Measurements from ENCODE around the gene NCKAP5L.
"Not testable (repeated sequence)": the region's sequence is repeated elsewhere in the genome, so short reads cannot be mapped to it uniquely, and the experiment has no call there.

Gene NCKAP5L

DNA sequence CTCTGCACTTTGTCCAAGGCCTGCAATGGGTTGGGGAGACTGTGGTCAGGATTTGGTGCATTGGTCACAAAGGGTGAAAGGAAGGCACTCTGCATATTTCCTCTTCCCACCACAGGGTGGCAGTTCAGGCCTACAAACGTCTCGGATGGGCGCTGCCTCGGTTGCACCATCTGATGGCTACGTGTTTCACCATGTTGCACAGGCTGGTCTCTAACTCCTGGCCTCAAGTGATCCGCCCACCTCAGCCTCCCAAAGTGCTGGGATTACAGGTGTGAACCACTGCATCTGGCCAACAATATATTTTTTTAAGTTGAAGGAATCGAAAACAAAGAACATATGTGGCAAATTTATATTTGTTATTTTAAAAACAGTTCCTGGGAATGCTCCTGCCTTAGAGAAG lies 51.8 kb downstream of the NCKAP5L start:
- DNase-seq = peak; percentile 30

DNA sequence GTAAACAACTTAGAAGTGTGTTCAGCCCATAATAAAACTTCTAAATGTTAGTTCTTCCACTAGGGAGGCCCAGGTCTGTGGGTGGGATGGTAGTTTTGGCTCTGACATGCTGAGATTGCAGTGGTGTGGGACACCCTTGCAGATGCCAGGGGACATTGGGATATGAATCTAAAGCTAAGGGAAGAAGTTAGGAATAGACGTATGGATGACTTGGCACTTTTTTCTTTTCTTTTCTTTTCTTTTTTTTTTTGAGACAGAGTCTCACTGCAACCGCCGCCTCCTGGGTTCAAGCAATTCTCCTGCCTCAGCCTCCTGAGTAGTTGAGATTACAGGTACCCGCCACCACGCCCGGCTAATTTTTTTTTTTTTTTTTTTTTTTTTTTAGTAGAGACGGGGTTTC lies 55.1 kb downstream of the NCKAP5L start:
- DNase-seq = not testable (repeated sequence)

DNA sequence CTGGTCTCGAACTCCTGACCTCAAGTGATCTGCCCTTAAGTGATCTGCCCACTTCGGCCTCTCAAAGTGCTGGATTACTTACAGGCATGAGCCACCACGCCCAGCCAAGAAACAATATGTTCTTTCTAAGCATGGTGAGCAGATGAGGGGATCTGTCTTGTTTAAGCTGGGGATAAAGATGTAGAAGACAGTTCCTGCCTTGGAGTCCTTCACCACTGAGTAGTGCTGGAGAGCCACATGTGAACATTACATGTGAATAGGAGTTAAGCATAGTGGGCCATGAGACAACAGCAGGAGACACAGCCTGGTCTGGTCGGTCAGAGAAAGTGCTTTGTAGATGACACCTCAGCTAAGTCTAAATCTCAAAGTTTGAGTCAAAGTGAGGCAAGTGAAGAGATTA lies 60.9 kb downstream of the NCKAP5L start:
- no peak for DNase-seq

DNA sequence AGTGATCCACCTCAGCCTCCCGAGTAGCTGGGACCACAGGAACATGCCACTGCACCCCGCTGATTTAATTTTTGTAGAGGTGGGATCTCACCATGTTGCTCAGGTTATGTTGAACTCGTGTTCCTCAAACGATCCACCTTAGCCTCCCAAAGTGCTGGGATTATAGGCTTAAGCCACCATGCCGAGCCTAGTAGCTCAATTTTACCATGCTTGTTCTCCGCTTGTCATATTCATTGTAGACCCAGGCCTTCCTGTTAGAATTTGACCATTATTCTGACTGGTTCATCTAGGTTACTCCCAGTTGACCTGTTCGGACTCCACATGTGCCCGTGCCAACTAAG lies 62.1 kb downstream of the NCKAP5L start:
- DNase-seq = no peak

DNA sequence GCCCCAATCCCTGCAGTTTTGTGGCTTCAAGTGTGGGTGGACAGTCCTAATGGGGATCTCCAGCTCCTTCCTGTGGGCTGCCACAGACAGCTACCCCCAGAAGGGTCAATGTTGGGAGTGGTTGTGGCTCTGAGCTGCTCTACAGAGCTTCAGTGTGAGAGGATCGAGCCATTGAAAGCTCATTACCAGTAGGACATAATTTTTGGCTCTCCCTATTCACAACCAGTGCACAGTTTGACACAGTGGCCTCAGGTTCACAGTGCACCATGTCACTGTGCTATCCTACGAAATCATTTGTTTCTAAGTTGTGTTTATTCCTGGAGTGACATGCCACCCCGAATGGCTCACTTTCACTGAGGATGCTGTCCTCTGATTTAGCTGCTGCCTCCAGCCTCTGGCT lies 64.1 kb downstream of the NCKAP5L start:
- DNase-seq = no peak

DNA sequence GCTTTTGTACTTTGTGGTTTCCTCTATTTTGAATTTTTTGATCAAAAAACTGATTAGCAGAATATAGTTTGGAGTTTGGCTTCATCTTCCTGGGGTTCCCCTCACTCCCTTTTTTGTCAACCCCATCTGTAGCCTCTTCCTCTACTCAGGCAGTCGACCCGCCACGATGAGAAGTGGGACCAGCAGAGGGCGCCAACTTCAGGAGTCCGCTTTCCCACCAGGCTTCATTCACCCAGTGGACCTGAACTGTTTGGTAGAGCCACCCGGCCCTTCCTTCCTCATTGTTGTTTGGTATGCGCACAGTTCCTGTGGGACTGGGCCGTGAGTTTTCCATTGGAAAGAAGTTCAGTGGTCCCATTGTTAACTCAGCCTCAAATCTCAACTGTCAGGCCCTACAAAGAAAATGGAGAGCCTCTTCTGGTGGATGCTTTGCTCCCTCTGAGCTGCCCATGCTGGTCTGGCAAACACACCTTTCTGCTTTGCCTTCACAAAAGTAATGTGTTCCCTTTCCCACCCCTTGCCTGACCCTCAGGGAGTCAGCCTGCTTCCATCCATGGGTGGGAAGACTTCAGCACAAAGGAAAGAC lies 65.1 kb downstream of the NCKAP5L start:
- DNase-seq = no peak

DNA sequence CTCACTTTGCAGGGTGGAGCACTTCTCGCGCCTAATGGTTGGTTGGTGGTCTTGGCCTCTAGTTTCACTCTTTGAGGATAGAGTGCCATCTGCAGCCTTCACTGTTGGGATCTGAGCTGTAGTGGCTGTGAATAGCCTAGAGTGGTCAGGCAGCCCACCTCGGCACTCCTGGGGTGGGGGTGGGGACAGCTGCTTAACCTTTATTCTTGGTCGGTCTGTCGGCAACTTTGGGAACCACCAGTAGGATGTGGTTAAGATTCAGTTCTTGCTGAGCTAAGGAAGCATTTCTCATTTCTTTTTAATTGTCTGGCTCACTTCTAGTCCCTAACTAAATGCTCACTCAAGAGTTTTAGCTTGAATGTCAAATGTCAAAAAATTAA lies 65.8 kb downstream of the NCKAP5L start:
- DNase-seq = no peak

DNA sequence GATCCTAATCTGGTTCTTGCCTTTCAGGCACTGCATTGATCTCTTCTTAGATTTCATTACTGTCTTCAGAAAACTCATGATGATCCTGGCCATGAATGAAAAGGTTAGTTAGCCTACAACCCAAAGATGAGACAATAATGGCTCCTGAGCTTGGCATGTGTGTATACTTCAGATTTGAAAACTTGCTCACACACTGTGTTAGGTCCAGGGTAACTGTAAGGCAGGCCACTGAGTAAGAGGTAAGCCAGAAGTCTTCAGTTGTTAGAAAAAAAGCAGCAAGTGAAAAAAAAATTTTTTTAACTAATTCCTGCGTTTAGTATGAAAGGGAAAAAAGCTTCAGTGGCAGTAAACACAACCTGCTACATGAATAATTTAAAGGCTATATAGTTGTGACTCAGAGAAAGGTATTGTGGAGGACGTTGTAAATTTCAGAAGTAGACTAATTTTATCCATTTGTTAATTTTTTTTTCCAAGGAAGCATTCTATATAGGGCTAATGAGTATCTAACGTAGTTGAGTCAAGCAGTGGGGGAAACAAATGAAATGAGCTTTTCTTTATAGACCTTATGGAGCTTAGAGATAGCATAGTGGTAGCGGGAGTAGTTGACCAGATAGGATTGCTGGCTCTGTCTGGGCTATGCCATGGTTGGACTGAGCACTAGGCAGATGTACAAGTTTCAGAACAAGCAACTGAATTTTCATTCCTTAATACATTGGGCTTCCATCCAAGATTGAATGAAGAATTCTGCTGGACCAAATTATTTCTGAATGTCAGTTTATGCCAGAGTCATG lies 66.3 kb downstream of the NCKAP5L start:
- DNase-seq = no peak

DNA sequence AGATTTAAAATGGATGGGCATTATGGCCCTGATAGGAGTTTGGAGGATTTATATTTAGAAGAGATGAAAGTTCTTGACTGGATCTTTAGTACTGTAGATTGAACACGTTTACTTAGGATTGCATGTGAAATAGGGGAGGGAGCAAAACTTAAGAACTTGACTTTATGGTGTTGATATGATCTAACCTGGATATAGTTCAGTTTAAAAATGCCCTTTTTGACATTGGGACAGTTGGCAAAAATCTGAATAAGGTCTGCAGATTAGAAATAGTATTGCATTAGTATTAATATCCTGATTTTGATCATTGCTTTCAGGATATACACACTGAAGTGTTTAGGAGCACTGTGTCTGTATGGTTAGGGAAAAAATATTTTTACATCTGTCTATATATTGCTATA lies 77.2 kb downstream of the NCKAP5L start:
- no peak for DNase-seq

DNA sequence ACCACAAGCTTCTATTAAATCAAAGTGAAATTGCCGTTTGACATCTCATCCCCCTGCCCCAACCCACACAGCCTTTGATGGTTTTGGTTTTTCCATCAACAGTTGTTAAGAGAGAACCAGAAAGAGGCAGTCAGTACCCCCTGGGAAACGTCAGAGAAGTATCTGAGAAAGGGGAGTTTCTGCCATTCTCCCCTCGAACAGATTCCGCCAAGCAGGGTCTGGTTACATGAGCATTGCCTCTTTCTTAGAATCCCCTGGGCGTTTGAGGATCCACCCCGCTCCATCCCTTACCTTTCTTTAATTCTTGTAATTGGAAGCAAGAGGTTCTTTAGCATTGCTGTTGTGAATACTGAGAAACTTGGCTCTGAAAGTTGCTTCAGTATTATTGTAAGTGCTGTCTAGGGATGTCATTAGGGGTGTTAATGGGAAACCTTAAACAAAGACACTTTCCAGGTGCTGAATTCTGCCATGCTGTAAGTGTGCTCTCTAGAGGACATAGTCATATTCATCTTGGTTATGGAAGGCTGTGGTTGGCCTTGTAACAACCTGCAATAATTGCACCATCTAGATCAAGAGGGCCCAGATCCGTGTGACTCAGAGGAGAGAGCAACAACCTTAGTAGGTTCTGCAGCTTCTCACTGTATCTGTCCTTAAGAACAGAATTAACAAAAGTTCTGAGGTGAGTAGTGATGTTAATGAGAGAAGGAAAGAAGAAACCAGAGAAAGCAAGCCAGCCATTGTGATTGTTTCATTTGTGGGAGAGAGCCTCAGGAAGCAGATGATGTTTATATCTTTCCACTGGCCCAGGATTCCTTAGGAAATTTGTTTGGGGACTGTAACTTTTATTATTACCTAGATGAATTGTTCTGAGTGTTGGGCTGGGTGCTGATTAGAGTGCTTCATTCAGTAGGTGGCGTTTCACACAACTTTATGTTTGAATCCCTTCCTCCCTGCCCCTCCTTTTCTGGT lies 77.9 kb downstream of the NCKAP5L start:
- peak; percentile 88 for DNase-seq

DNA sequence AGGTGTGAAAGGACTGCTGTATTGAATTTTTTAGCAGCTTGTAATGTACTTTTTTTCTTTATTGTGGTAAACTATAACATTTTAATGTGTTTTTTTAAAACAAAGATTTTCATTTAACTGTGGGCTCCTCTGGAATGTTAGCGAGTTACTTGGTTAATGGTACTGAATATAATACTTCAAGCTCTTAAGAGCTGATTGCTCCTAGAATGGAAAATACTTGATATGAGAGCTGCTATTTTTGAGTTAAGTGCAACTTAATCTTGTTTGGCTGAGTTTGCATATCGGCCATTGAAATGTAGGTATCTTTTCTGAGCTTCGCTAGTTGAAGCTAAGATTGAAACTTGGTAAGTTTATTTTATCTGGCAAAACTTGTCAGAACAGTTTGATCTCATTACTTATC lies 79.4 kb downstream of the NCKAP5L start:
- DNase-seq = no peak

DNA sequence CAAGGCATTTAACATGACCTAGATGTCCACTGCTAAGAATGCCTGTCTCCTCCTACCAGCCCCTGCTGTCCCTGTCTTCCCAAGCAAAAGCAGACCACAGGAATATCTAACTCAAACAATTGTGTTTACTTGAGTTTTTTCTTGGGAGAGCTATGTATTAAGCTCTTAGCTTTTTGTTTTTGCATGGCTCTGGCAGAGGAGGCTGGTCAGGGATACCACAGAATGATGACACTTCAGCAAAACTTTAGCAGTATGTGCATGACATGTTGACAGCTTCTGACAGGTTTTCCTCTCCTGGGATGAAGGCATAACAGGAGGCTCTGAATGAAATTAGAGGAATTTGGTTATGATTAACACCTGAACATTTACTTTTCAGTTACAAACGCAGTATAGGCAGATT lies 79.9 kb downstream of the NCKAP5L start:
- DNase-seq = no peak

DNA sequence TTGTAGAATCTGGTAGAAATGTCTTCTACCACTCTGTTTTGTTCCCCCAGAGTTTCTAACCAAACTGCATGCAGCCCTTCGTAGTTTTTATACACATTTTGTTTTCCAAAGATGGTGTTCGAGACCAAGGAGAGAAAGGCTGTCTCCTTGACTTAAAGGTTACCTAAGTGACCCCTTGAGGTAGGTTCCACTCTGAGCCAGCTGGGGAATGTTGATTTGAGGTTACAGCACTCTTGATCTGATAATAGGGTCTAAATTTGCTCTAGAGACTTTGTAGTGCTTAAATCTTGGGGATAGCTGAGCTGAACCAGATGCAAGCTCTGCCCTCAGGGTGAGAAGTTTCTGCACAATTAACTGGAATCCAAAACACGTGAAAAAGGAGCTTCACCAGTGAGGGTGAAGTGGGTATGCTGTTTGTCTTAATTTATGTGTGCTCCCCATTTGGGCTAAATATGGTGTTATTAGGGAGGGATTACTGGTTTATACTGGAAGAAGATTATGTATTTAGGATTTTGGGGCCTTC lies 83.8 kb downstream of the NCKAP5L start:
- DNase-seq = no peak

DNA sequence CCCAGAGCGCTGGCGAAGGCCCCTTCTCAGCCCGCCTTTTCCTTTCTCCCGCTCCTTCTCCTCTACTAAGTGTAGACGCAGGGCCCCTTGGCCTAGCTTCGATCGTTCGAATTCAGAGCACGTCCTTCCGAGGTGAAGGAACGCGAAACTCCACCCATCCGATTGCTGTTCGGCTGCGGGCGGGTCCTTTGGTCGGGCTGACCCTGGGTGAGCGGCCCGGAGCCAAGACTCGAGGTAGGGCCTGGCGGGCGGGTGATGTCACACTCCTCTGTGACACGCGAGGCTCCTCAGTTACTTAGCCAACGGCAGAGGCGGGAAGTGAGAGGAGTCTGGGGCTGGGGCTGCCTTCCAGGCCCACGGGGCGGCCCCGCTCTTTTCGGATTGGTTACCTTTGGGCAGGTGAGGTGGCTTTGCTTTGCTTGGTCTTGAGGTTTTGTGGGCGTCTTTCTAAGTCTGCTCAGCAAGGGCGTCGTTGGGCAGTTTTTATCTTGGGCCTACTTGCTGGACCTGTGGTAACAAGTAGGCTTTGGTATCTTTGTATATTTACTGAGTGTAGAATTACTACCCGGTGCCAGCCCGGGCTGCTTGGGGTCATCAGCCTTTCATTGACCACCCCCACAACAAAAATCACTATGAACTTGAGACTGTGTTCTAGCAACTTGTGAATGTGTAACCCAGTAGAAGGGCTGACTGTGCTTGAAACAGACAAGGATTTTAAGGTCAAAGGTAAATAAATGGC lies 86.2 kb downstream of the NCKAP5L start:
- peak; percentile 53 for DNase-seq

All from SIG-M5 (cell line).